A673 (cell line): Measurements from ENCODE around the gene LNX1. TPM values are rescaled to one million over a fixed set of nuclear protein-coding genes. Genes with fewer than 3 reads are reported as not detected.

Source experiments
- BruUV-seq: library from RNA; stranded (reverse); fragments of 400-500 nt; replicated peaks from 2 replicates; lab custom pipeline; 2021; lab: Mats Ljungman, UMichigan
- CTCF ChIA-PET: fragments of 300-600 bp; sonication (Branson Sonifier 250); formaldehyde crosslinking; loops from one replicate; lab custom pipeline; 2022; ENCODE audit warnings: antibody characterized with exemption; lab: Charles Lee
- POLR2A ChIA-PET: fragments of 300-600 bp; sonication (Branson Sonifier 250); formaldehyde crosslinking; loops from one replicate; lab custom pipeline; 2022; ENCODE audit warnings: antibody characterized with exemption; ENCODE audit not compliant: low non-redundant PET; lab: Charles Lee
- DNase-seq: peaks from one replicate; pipeline ENCODE4 v3.0.0-alpha.2; 2015; ENCODE audit warnings: low spot score
- H3K27ac ChIP-seq: fragments of 200-600 bp; sonication (generic); 2 replicates; pipeline ENCODE4 v1.5.1; 2016; ENCODE audit warnings: mixed run types, low read depth, mild to moderate bottlenecking, mixed read lengths, antibody characterized with exemption, low read length; ENCODE audit not compliant: poor library complexity, severe bottlenecking
- H3K27me3 ChIP-seq: fragments of 200-600 bp; sonication (generic); replicated peaks from 2 replicates; pipeline ENCODE4 v1.6.1; 2017; ENCODE audit warnings: mixed run types, low read depth, mild to moderate bottlenecking, mixed read lengths, antibody characterized with exemption, low read length; ENCODE audit not compliant: insufficient read depth, poor library complexity
- H3K36me3 ChIP-seq: fragments of 200-600 bp; sonication (generic); 2 replicates; pipeline ENCODE4 v1.6.1; 2016; ENCODE audit warnings: mixed run types, mild to moderate bottlenecking, mixed read lengths, antibody characterized with exemption, low read length; ENCODE audit not compliant: insufficient read depth, poor library complexity, severe bottlenecking
- H3K4me1 ChIP-seq: fragments of 200-600 bp; sonication (generic); 2 replicates; pipeline ENCODE4 v1.6.1; 2017; ENCODE audit warnings: mixed run types, mild to moderate bottlenecking, mixed read lengths, antibody characterized with exemption, low read length; ENCODE audit not compliant: insufficient read depth, poor library complexity, severe bottlenecking
- H3K4me3 ChIP-seq: fragments of 200-600 bp; sonication (generic); 2 replicates; pipeline ENCODE4 v1.5.1; 2016; ENCODE audit warnings: low read depth, mixed run types, mild to moderate bottlenecking, mixed read lengths, low read length; ENCODE audit not compliant: poor library complexity, severe bottlenecking
- H3K9me3 ChIP-seq: fragments of 200-600 bp; sonication (generic); 2 replicates; pipeline ENCODE4 v1.6.1; 2016; ENCODE audit warnings: mixed run types, low read depth, mild to moderate bottlenecking, mixed read lengths, antibody characterized with exemption, low read length; ENCODE audit not compliant: poor library complexity, severe bottlenecking
- EZH2 ChIP-seq: fragments of 200-600 bp; sonication (generic); IDR thresholded peaks from 2 replicates; pipeline ENCODE4 v1.6.1; 2017; ENCODE audit warnings: borderline replicate concordance, low read depth, mild to moderate bottlenecking, mixed read lengths, antibody characterized with exemption, low read length; ENCODE audit not compliant: poor library complexity, severe bottlenecking
- intact Hi-C: fragments of 100-400 bp; cut with micrococcal nuclease; formaldehyde crosslinking; loops from one replicate; pipeline ENCODE4 v1.10.0; 2022; ENCODE audit not compliant: unreplicated experiment
- total RNA-seq: library from RNA; stranded (reverse); gene quantifications from 2 replicates; pipeline ENCODE4 v1.2.3, GENCODE V29; 2021
- TF ChIP-seq, protein P1 (sequence below): fragments of 300-800, 200-600 bp; sonication (generic); conservative IDR thresholded peaks from 2 replicates; pipeline ENCODE4 v1.5.1; 2017; ENCODE audit warnings: low read depth, mild to moderate bottlenecking, antibody characterized with exemption, low read length, moderate library complexity, mixed read lengths

The LNX1 gene
- total RNA-seq, 1 experiment from 2014 or later = not detected

DNA sequence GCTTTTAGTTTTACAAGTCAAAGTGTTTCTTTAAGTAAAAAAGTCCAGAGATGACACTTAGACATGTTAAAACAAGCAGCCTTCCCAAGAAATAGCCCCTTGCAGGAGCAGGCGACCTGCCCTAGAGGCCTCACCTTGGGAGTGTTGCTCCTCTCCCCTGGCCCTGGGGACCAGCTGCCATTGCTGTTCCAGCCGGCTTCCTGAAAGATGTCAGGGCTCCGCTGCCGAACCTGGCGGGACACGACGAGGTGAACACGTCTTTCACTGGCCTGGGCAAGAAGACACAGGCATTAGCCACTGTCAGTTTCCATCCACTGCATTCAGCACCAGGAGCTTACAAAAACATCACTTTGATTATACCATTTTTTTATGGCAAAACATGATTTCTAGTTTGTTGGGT lies 109.7 kb downstream of the LNX1 start:
- BruUV-seq = no TSS peak
- Histone ChIP-seq H3K27me3 (no peaks in the 10 kb centered on the region), H3K27ac (no peak overlapping the region), H3K4me3 (no peak overlapping the region), H3K36me3 (no peaks in the 10 kb centered on the region), H3K9me3 (no peaks in the 10 kb centered on the region), H3K4me1 (no peaks in the 10 kb centered on the region)
- no peak for DNase-seq
- intact Hi-C loops = no loop called here
- no peak for TF ChIP-seq EZH2
- TF ChIP-seq, protein P1, sequence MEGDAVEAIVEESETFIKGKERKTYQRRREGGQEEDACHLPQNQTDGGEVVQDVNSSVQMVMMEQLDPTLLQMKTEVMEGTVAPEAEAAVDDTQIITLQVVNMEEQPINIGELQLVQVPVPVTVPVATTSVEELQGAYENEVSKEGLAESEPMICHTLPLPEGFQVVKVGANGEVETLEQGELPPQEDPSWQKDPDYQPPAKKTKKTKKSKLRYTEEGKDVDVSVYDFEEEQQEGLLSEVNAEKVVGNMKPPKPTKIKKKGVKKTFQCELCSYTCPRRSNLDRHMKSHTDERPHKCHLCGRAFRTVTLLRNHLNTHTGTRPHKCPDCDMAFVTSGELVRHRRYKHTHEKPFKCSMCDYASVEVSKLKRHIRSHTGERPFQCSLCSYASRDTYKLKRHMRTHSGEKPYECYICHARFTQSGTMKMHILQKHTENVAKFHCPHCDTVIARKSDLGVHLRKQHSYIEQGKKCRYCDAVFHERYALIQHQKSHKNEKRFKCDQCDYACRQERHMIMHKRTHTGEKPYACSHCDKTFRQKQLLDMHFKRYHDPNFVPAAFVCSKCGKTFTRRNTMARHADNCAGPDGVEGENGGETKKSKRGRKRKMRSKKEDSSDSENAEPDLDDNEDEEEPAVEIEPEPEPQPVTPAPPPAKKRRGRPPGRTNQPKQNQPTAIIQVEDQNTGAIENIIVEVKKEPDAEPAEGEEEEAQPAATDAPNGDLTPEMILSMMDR = no peak
- POLR2A ChIA-PET = no interaction called here
- CTCF ChIA-PET = no interaction called here

DNA sequence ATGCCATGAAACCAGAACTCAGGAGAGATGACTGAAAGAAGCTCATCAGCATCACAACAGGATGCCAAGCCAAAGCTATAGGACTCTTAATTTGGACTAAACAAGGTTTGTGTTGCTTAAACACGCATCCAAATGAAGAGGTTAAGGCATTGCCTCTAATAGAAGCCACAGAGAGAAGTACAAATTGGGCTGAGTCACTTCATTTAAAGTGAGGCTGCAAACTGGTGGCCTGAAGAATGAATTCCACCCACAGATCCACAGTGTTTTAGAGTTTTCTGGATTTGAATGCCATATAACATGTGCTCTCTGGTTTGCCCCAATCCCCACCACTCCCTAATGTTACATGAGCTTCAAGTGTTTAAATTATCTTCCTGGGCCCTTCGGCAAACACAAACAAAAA lies 110.4 kb downstream of the LNX1 start:
- intact Hi-C loops = no loop called here
- H3K27me3 ChIP-seq = no peaks in the 10 kb centered on the region
- DNase-seq = no peak
- no peaks in the 10 kb centered on the region for H3K9me3 ChIP-seq
- H3K4me3 ChIP-seq = no peak overlapping the region
- H3K36me3 ChIP-seq = no peaks in the 10 kb centered on the region
- ChIA-PET CTCF (no interaction called here), POLR2A (no interaction called here)
- TF ChIP-seq, protein P1 = no peak
- no peak for TF ChIP-seq EZH2
- no TSS peak for BruUV-seq
- no peaks in the 10 kb centered on the region for H3K4me1 ChIP-seq
- no peak overlapping the region for H3K27ac ChIP-seq

DNA sequence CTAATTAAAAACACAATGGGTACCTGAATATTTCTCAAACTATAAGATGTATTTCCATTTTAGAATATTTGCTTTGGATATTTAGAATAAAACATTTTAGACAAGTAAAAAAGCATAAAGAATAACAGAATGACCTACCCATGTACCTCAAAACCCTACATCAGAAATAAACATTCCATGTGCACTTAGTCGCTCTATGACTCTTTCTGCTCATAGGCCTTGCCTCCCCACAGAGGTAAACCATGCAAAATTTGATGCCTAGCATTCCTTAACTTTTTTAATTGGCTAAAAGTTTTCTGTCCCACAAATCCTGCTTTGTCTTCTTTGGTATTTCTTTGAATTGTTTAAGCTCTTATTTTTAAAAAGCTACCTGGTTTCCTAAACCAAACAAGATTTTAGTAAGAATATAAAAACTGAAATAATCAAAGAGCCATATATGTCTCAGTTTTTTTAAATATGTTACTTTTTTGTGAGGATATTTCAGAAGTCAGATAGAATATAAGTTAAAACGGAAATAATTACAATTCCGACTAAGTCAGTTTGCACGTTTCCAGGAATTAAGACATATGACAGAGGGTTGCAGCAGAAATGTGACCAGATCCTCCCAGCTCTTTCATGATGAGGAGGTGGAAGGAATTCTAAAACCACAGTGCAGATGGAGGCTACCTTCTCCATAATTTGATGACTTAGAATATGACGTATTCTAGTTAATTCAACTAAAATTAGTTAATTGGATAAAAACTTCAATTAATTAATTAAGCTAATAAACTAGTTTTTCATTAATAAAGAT lies 111.4 kb downstream of the LNX1 start:
- Histone ChIP-seq H3K27ac (no peak overlapping the region), H3K27me3 (no peaks in the 10 kb centered on the region), H3K4me1 (no peaks in the 10 kb centered on the region), H3K36me3 (no peaks in the 10 kb centered on the region), H3K4me3 (no peak overlapping the region), H3K9me3 (no peaks in the 10 kb centered on the region)
- ChIA-PET CTCF (no interaction called here), POLR2A (no interaction called here)
- intact Hi-C loops = no loop called here
- no TSS peak for BruUV-seq
- TF ChIP-seq EZH2 = no peak
- DNase-seq = no peak
